ENCODE results near the gene DENND1A.

DNA sequence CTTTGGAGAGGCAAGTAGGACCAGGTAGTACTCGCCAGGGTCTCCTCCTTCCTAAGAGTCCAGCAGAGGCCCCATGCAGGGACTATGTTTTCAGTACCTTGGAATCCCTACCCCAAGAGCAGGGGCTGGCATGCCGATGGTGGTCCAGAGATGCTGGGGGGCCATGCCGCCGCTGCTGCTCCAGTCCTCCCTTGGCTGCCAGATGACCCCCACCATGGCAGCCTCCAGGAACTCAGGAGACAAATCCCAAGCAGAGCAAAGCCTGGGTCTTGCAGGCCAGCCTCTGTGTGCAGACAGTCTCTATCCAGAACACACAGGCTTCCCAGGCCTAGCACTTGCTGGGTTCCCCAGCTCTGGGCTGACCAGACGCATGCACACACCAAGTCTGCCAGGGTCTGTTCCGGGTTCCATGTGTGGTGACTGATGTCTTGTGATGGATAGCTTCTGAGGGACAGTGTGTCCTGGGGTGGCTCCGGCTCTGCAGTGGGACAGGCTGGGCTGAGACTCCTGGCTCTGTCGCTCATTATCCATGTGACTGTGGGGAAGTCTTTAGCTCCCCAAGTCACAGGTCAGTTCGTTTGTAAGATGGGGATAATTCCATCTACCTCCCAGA lies 446.6 kb downstream of the DENND1A start:
- TF ChIP-seq, protein P1, sequence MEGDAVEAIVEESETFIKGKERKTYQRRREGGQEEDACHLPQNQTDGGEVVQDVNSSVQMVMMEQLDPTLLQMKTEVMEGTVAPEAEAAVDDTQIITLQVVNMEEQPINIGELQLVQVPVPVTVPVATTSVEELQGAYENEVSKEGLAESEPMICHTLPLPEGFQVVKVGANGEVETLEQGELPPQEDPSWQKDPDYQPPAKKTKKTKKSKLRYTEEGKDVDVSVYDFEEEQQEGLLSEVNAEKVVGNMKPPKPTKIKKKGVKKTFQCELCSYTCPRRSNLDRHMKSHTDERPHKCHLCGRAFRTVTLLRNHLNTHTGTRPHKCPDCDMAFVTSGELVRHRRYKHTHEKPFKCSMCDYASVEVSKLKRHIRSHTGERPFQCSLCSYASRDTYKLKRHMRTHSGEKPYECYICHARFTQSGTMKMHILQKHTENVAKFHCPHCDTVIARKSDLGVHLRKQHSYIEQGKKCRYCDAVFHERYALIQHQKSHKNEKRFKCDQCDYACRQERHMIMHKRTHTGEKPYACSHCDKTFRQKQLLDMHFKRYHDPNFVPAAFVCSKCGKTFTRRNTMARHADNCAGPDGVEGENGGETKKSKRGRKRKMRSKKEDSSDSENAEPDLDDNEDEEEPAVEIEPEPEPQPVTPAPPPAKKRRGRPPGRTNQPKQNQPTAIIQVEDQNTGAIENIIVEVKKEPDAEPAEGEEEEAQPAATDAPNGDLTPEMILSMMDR (IDR thresholded peaks at IDR 0.05) = no peak
- TF ChIP-seq POLR2A (IDR thresholded peaks at IDR 0.05) = no peak
